Measurements from ENCODE around the gene KAZN.

KAZN gene

GRCh38 chr1:15132965-15133364 lies 534.5 kb downstream of the KAZN start:
- no peak for TF ChIP-seq TCF12 (IDR thresholded peaks at IDR 0.05; ENCODE audit: low read depth)
- TF ChIP-seq CEBPB (IDR thresholded peaks at IDR 0.05): no peak
- TF ChIP-seq EGR1 (IDR thresholded peaks at IDR 0.05): no peak
- no peak for TF ChIP-seq CREB1 (IDR thresholded peaks at IDR 0.05; ENCODE audit: low read depth)
- TF ChIP-seq TAF1 (IDR thresholded peaks at IDR 0.05; ENCODE audit: low read depth): no peak
- no peak for TF ChIP-seq REST (IDR thresholded peaks at IDR 0.05; ENCODE audit: low read depth)
- no peak for TF ChIP-seq TEAD4 (IDR thresholded peaks at IDR 0.05)
- TF ChIP-seq YY1 (IDR thresholded peaks at IDR 0.05; ENCODE audit: low read depth): no peak
- no peak for TF ChIP-seq EP300 (IDR thresholded peaks at IDR 0.05; ENCODE audit: borderline replicate concordance)
- TF ChIP-seq, protein P1, sequence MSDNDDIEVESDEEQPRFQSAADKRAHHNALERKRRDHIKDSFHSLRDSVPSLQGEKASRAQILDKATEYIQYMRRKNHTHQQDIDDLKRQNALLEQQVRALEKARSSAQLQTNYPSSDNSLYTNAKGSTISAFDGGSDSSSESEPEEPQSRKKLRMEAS (IDR thresholded peaks at IDR 0.05): no peak
- no peak for TF ChIP-seq USF1 (IDR thresholded peaks at IDR 0.05)
- TF ChIP-seq RAD21 (IDR thresholded peaks at IDR 0.05; ENCODE audit: low read depth): no peak
- TF ChIP-seq NFIC (IDR thresholded peaks at IDR 0.05): no peak
- no peak for TF ChIP-seq FOXM1 (IDR thresholded peaks at IDR 0.05; ENCODE audit: borderline replicate concordance, low read depth)

- TF ChIP-seq RAD21 (IDR thresholded peaks at IDR 0.05; ENCODE audit: low read depth) (no peak), TEAD4 (IDR thresholded peaks at IDR 0.05) (no peak), EP300 (IDR thresholded peaks at IDR 0.05; ENCODE audit: borderline replicate concordance) (no peak), CREB1 (IDR thresholded peaks at IDR 0.05; ENCODE audit: low read depth) (no peak), REST (IDR thresholded peaks at IDR 0.05; ENCODE audit: low read depth) (no peak), NFIC (IDR thresholded peaks at IDR 0.05) (no peak), TAF1 (IDR thresholded peaks at IDR 0.05; ENCODE audit: low read depth) (no peak), TCF12 (IDR thresholded peaks at IDR 0.05; ENCODE audit: low read depth) (no peak), YY1 (IDR thresholded peaks at IDR 0.05; ENCODE audit: low read depth) (no peak), EGR1 (IDR thresholded peaks at IDR 0.05) (no peak), FOXM1 (IDR thresholded peaks at IDR 0.05; ENCODE audit: borderline replicate concordance, low read depth) (no peak), ZBTB7A (IDR thresholded peaks at IDR 0.05; ENCODE audit: low read depth) (no peak), CEBPB (IDR thresholded peaks at IDR 0.05) (no peak), USF1 (IDR thresholded peaks at IDR 0.05) (no peak)
- TF ChIP-seq, protein P1 (IDR thresholded peaks at IDR 0.05): no peak
Observed at GRCh38 chr1:15134285-15134684, 535.8 kb downstream of the KAZN start.

GRCh38 chr1:15137809-15138208 lies 539.3 kb downstream of the KAZN start:
- TF ChIP-seq YY1 (IDR thresholded peaks at IDR 0.05; ENCODE audit: low read depth) (no peak), USF1 (IDR thresholded peaks at IDR 0.05) (no peak), ZBTB7A (IDR thresholded peaks at IDR 0.05; ENCODE audit: low read depth) (no peak), CREB1 (IDR thresholded peaks at IDR 0.05; ENCODE audit: low read depth) (no peak), TCF12 (IDR thresholded peaks at IDR 0.05; ENCODE audit: low read depth) (no peak), EP300 (IDR thresholded peaks at IDR 0.05; ENCODE audit: borderline replicate concordance) (no peak), REST (IDR thresholded peaks at IDR 0.05; ENCODE audit: low read depth) (no peak), TAF1 (IDR thresholded peaks at IDR 0.05; ENCODE audit: low read depth) (no peak), TEAD4 (IDR thresholded peaks at IDR 0.05) (no peak), CEBPB (IDR thresholded peaks at IDR 0.05) (no peak), NFIC (IDR thresholded peaks at IDR 0.05) (no peak)
- TF ChIP-seq, protein P1 (IDR thresholded peaks at IDR 0.05): no peak
